22Rv1 (cell line): ENCODE measurements around the gene RBM33.

Source experiments
- ZFX ChIP-seq: fragments of 450-650 bp; IDR thresholded peaks from 2 replicates; pipeline ENCODE4 v1.6.1; 2017; ENCODE audit warnings: antibody characterized with exemption, borderline replicate concordance
- TF ChIP-seq, protein P1 (sequence below): fragments of 450-650 bp; IDR thresholded peaks from 2 replicates; pipeline ENCODE4 v1.5.1; 2017; ENCODE audit warnings: mild to moderate bottlenecking

DNA sequence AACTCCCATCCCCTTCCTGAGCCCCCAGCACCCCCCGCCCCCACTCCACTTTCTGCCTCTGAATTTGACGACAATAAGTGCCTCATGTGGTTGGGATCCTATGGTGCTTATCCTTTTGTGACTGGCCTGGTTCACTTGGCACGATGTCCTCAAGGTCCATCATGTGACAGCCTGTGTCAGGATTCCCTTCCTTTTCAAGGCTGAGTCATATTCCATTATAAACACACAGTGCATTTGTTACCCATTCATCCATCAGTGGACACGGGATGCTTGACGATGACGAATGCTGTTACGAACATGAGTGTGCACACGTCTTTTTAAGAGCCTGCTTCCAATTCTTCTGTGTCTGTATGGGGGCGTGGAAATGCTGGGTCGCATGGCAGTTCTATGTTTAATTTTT, 141.1 kb downstream of the RBM33 start:
- TF ChIP-seq, protein P1, sequence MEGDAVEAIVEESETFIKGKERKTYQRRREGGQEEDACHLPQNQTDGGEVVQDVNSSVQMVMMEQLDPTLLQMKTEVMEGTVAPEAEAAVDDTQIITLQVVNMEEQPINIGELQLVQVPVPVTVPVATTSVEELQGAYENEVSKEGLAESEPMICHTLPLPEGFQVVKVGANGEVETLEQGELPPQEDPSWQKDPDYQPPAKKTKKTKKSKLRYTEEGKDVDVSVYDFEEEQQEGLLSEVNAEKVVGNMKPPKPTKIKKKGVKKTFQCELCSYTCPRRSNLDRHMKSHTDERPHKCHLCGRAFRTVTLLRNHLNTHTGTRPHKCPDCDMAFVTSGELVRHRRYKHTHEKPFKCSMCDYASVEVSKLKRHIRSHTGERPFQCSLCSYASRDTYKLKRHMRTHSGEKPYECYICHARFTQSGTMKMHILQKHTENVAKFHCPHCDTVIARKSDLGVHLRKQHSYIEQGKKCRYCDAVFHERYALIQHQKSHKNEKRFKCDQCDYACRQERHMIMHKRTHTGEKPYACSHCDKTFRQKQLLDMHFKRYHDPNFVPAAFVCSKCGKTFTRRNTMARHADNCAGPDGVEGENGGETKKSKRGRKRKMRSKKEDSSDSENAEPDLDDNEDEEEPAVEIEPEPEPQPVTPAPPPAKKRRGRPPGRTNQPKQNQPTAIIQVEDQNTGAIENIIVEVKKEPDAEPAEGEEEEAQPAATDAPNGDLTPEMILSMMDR, result no peak
- no peak for TF ChIP-seq ZFX
